ENCODE measurements around the gene IMMP2L.

IMMP2L gene

GRCh38 chr7:111511845-111512244, 50.4 kb downstream of the IMMP2L start:
- no peak for TF ChIP-seq CTCF (IDR thresholded peaks at IDR 0.05)

- TF ChIP-seq CTCF (IDR thresholded peaks at IDR 0.05), result no peak
These were observed 51.5 kb downstream of the IMMP2L start for GRCh38 chr7:111510584-111511378.

- no peak for TF ChIP-seq CTCF (IDR thresholded peaks at IDR 0.05)
These were observed 52.2 kb downstream of the IMMP2L start for GRCh38 chr7:111510062-111510461.

DNA sequence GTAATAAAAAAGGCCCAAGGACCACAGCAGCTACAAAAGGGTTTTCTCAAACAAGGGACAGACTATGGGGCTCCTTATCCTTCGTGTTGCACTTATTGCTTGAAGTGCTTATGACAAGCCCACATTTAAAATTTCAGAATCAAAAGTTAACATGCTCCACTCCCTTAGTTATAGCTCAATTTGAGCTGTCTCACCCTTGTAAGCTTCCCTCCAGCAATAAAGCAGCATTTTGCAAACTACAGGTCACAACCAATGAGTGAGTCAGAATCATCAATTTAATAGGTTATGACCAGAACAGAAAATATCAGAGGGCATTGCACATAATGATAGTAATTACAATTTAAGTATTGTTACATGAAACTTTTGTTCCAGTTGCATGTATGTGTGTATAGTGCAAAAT, 53.0 kb downstream of the IMMP2L start:
- TF ChIP-seq CTCF (IDR thresholded peaks at IDR 0.05), result no peak

DNA sequence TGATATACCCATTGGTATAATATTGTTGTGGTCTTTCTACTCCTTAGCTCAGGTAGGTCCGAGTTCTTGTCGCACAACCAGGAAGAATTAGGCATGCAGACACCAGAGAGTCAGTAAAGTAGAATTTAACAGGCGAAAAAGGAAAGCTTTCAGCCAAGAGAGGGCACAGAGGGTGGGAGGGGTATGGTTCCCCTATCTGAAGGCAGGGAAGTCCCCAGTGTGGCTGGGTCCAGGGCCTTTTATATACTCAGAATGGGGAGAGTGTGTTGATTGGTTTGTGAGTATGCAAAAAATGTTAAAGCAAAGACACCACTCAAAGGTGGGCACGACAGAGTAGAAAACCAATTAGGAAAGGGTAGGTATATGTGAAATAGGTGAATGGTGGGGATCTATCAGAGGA, 53.9 kb downstream of the IMMP2L start:
- TF ChIP-seq CTCF (IDR thresholded peaks at IDR 0.05), result no peak

- TF ChIP-seq CTCF (IDR thresholded peaks at IDR 0.05), result no peak
These were observed 63.3 kb downstream of the IMMP2L start for GRCh38 chr7:111499027-111499426.

DNA sequence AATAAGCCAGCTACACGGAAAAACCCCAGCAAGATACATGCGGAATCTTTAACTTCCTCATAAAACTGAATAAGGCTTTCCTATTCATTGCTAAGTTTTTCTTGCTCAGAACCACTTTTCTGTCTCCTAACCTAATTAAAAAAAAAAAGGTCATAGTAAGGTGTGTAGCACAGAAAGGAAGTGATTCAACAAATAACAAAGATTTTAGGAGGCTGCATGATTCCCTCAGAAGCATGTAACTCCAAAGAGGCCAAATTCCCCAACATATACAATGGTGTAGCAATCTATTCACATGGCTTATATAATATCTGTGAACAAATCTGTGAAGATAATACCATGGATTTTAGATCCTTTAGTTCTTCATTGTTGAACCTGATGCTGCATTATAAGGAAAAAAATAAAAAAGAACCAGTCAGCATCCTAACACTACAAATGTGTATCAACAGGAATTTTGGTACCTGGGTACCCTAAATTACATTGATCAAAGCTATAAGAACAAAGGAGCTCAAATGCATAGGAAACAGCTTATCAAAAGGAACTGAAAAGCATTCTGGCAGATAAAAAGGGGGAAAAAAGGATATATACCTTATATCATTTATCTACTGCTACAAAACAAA, 63.8 kb downstream of the IMMP2L start:
- TF ChIP-seq CTCF (IDR thresholded peaks at IDR 0.05), result no peak
